Activated naive CD4-positive, alpha-beta T cell treated with anti-CD3 and anti-CD28 coated beads, Interleukin-2, amount 50 U/mL, for 16 hours (primary cell): Measurements from ENCODE around the gene PRR19.
A peak's percentile ranks its signal among the peaks of the same experiment; 100 is the strongest.
"Not testable (repeated sequence)": the region's sequence is repeated elsewhere in the genome, so short reads cannot be mapped to it uniquely, and the experiment has no call there.

Experiments
- DNase-seq: peaks from one replicate; pipeline ENCODE4 v3.0.0-alpha.2; 2020

PRR19 gene

GRCh38 chr19:42301646-42302203 is at the start of gene PRR19:
TSS of gene PRR19 (plus strand) at chr19:42302132. CDS start at chr19:42309585, 7,453 bp downstream.
- DNase-seq, result no peak

- no peak for DNase-seq
These were observed 49.3 kb upstream of the PRR19 start for GRCh38 chr19:42252365-42253244.

- DNase-seq, result peak; percentile 70
These were observed 48.5 kb upstream of the PRR19 start for GRCh38 chr19:42253245-42254088.

- peak; percentile 85 for DNase-seq
These were observed 47.7 kb upstream of the PRR19 start for GRCh38 chr19:42254089-42254849.

GRCh38 chr19:42254850-42255765 is 46.8 kb upstream of the PRR19 start, which contains the start of gene ERF:
TSS of gene ERF (minus strand) at chr19:42255128. CDS start at chr19:42254999, 129 bp downstream.
- DNase-seq, result peak; percentile 93

GRCh38 chr19:42255766-42256745 is 45.9 kb upstream of the PRR19 start:
- DNase-seq, result no peak

- not testable (repeated sequence) for DNase-seq
These were observed 44.1 kb upstream of the PRR19 start for GRCh38 chr19:42257842-42258241.

GRCh38 chr19:42261763-42262162 is 40.2 kb upstream of the PRR19 start:
- DNase-seq, result no peak

- DNase-seq, result not testable (repeated sequence)
These were observed 35.8 kb upstream of the PRR19 start for GRCh38 chr19:42266105-42266504.

GRCh38 chr19:42266928-42267603 is 34.9 kb upstream of the PRR19 start:
- not testable (repeated sequence) for DNase-seq

- DNase-seq, result no peak
These were observed 34.2 kb upstream of the PRR19 start for GRCh38 chr19:42267644-42268141.

- DNase-seq, result peak; percentile 98
These were observed 33.7 kb upstream of the PRR19 start for GRCh38 chr19:42268142-42268703.

- peak; percentile 99 for DNase-seq
These were observed 33.0 kb upstream of the PRR19 start, which contains the start of gene CIC for GRCh38 chr19:42268704-42269477. TSS of gene CIC (plus strand) at chr19:42269252. CDS start at chr19:42271784, 2,532 bp downstream.

- no peak for DNase-seq
These were observed 32.2 kb upstream of the PRR19 start for GRCh38 chr19:42269478-42270345.

GRCh38 chr19:42270346-42271044 is 31.4 kb upstream of the PRR19 start:
- DNase-seq, result peak; percentile 67

GRCh38 chr19:42271045-42271419 is 30.9 kb upstream of the PRR19 start:
- DNase-seq, result no peak
